HCT116 (cell line): ENCODE data around the gene SSMEM1.

ENCODE experiments used
- CTCF ChIP-seq, 3 experiments: fragments of 200-600 bp in 1 of 3; sonication (generic) in 1 of 3; IDR thresholded peaks in 2 of 3; conservative IDR thresholded peaks in 1 of 3; 2 replicates each; pipeline ENCODE4 v1.5.1; 2012 to 2017; ENCODE audit warnings: low read depth in 2 of 3, low read length in 2 of 3, antibody characterized with exemption in 1 of 3, borderline replicate concordance in 1 of 3, control low read depth in 1 of 3, mild to moderate bottlenecking in 1 of 3, mixed read lengths in 1 of 3, mixed run types in 1 of 3, moderate library complexity in 1 of 3; ENCODE audit not compliant: insufficient read depth in 1 of 3
- ELF1 ChIP-seq: IDR thresholded peaks from 2 replicates; pipeline ENCODE4 v1.6.1; 2012; ENCODE audit warnings: low read depth, borderline replicate concordance
- EZH2 ChIP-seq: fragments of 200-600 bp; sonication (generic); IDR thresholded peaks from 2 replicates; pipeline ENCODE4 v1.6.1; 2017; ENCODE audit warnings: antibody characterized with exemption, mixed run types
- EZH2phosphoT487 ChIP-seq: fragments of 200-600 bp; IDR thresholded peaks from 2 replicates; pipeline ENCODE4 v1.6.1; 2018; ENCODE audit warnings: antibody characterized with exemption, borderline replicate concordance
- POLR2A ChIP-seq: IDR thresholded peaks from 2 replicates; pipeline ENCODE4 v1.7.0; 2011; ENCODE audit warnings: borderline replicate concordance; ENCODE audit not compliant: insufficient read depth, insufficient read length; ENCODE audit errors: extremely low read depth
- POLR2AphosphoS5 ChIP-seq: IDR thresholded peaks from 2 replicates; pipeline ENCODE4 v1.6.1; 2011; ENCODE audit warnings: mild to moderate bottlenecking, low read depth, low read length, moderate library complexity
- SRF ChIP-seq: IDR thresholded peaks from 2 replicates; pipeline ENCODE4 v1.6.1; 2012; ENCODE audit warnings: low read depth
- YY1 ChIP-seq: IDR thresholded peaks from 2 replicates; pipeline ENCODE4 v1.6.1; 2011; ENCODE audit warnings: low read length, low read depth, moderate library complexity, mild to moderate bottlenecking; ENCODE audit not compliant: insufficient replicate concordance; ENCODE audit errors: extremely low read depth

- TF ChIP-seq POLR2AphosphoS5, result no peak
- no peak for TF ChIP-seq CTCF (IDR thresholded peaks at IDR 0.05 in 2 of 3, conservative IDR thresholded peaks at IDR 0.05 in 1 of 3; ENCODE audit: borderline replicate concordance in 1 of 3, insufficient read depth in 1 of 3, low read depth in 2 of 3, low read length in 2 of 3)
- no peak for TF ChIP-seq EZH2phosphoT487
- no peak for TF ChIP-seq POLR2A
- TF ChIP-seq EZH2, result no peak
- TF ChIP-seq ELF1, result no peak
- no peak for TF ChIP-seq YY1
- TF ChIP-seq SRF, result no peak
Observed at GRCh38 chr7:130258494-130259078, 50.9 kb downstream of the SSMEM1 start.
